NCI-H510A treated with DMSO at 0.1 percent for 48 hours (cell line): ENCODE data around the gene MBD4.
"Not testable (repeated sequence)": the region's sequence is repeated elsewhere in the genome, so short reads cannot be mapped to it uniquely, and the experiment has no call there.

Experiments
- DNase-seq: peaks from one replicate; lab custom pipeline; 2025; lab: John Stamatoyannopoulos, UW

The MBD4 gene

DNA sequence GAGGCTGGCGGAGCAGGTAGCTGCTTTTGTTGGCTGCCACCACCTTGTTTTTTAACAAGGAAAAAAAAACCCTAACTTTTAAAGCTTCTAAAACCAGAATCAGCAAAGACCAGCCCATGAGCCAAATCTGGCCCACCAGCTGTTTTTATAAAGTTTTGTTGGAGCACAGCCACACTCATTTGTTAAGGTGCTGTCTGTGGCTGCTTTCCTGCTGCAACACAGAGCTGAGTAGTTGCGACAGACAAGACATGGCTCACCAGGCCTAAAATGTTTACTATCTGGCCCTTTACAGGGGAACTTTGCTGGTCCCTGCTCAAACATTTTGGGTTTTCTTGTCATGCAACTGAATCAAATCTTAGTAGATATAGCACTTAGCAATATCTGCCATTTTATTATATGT lies 30.2 kb downstream of the MBD4 start:
- DNase-seq = no peak

DNA sequence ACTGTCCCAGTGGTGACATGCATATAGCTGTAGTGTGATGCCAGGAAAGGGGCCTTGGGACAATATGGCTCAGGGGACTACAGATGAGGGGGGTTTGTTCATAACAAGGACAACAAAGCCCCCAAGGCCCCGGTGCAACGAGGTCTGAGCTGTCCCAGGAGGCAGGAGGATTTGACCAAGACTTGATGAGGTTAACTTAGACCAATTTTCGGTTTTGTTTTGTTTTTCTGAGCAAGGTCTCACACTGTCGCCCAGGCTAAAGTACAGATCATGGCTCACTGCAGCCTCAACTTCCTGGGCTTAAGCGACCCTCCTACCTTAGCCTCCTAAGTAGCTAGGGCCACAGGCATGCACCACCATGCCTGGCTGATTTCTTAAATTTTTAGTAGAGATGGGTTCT lies 35.1 kb downstream of the MBD4 start:
- DNase-seq = no peak

DNA sequence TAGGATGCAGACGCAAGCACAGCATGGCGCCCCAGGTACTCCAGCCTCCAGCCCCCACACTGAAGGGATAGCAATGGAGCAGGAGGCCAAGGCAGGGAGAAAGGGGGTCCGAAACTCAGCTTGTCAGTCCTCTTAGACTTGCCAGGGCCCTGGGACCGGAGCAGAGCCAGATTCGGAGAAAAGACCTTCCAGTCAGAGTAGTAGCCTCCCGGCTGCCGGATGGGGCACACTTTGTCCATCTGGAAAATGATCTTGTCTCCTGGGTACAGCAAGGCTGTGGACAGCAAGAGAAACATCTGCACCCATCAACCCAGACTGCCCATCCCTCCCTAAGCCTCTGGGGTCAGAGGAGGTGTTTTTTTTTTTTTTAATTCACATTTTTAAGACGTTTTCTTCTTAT lies 35.6 kb downstream of the MBD4 start:
- DNase-seq = no peak

DNA sequence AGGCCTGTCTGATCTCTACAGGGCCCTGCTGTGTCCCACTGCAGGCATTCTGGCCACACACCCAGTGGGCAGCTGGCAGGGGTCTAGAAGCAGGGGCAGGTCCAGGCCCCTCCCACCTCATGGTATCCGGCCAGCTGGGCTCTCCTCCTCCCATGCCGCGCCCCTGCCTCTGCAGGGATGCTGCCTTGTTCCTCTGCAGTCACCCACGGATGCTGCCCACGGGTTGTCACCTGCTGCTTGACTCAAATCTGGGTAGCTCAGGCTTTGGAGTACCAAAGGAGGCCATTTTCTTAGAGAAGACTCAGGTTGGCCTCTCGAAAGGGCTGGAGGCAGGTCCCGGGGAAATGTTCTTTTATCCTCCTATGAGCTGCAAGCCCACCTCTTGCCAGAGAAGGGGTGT lies 36.3 kb downstream of the MBD4 start:
- no peak for DNase-seq

DNA sequence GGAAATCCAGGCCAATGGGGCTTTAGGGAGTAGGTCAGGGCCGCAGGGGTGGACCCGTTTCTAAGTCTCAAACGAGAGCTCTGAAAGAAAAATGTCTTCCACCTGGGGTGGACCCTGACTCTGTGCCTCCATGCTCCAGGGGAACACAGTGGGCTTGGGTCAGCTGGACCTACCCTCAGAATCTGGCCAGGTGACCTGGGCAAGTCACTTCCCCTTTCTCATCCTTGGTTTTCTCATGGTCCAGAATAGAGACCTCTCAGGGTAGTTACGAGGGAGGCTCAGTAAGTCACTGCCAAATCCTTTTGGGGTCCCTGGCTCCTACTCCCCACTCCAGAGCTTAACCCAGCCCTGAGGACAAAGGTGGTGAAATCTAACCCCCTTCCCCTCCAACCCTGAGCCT lies 37.1 kb downstream of the MBD4 start:
- no peak for DNase-seq

DNA sequence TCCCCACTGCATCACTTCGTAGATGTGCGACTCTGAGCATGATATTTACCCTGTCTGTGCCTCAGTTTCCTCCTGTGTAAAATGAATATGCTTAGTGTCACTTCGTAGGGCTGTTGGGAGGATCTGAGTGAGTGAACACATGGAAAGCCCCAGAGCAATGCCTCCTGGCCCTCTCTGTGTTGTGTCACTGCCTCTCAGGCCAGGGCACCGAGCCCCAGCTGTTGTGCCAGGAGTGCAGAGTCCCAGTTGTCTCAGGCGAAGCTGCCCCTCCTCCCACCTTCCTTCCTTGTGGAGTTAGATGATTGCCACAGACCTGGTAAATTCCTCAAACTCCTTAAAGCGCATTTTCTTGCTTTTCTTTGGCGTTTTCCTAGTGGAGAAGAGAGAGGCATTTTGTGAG lies 37.5 kb downstream of the MBD4 start:
- DNase-seq = no peak

DNA sequence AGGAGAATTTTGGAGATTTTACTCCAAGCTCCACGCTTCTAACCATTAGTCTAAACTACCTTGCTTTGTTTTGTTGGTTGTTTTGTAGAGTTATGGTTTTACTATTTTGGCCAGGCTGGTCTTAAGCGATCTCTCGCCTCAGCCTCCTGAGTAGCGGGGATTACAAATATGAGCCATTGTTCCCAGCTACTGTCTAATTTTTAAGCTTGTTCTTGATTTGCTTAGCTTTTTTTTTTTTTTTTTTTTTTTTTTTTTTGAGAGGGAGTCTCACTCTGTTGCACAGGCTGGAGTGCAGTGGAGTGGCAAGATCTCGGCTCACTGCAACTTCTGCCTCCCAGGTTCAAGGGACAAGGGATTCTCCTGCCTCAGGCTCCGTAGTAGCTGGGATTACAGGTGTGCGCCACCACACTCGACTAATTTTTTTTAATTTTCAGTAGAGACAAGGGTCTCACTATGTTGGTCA lies 39.8 kb downstream of the MBD4 start:
- no peak for DNase-seq

DNA sequence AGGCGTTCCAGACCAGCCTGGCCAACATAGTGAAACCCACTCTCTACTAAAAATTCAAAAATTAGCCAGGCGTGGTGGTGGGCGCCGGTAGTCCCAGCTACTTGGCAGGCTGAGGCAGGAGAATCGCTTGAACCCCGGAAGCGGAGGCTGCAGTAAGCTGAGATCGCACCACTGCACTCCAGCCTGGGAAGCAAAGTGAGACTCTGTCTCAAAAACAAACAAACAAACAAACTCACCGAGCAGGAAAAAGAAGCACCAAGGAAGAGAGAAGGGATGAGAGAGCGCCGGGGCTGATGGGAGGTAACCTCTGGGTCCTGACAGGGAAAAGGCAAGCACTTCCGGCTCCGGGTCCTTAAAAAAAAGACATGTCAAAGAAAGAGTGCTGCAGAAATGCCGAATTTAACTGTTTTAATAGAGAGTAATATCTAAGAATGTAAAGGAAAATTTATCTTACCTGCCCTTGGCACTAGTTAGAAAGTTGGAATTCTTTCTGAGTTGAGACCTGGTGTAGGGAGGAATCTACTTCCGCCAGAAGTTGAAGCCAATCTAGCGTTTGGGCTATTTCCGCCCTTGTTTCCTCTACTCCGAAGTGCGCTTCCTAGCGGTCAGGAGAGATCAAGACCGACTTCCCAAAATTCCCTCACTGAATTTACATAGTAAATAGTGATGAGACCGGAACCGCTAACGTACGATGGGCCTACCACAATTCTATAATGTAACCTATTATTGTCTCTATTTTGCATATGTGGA lies 40.4 kb downstream of the MBD4 start:
- peak; percentile 92 for DNase-seq

DNA sequence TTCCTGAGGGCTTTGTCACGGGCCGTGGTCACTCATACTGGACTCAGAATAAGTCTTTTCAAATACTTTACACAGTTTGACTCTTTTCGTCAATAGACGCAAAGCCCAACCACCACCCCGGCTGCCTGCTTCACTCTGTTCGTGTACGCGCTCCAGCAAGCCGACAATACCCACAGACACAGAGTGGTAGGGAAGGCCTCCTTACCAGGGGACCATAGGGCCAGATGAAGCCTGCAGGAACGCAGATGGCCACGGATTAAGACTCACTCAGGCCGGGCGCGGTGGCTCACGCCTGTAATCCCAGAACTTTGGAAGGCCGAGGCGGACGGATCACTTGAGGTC lies 41.0 kb downstream of the MBD4 start:
- DNase-seq = no peak

DNA sequence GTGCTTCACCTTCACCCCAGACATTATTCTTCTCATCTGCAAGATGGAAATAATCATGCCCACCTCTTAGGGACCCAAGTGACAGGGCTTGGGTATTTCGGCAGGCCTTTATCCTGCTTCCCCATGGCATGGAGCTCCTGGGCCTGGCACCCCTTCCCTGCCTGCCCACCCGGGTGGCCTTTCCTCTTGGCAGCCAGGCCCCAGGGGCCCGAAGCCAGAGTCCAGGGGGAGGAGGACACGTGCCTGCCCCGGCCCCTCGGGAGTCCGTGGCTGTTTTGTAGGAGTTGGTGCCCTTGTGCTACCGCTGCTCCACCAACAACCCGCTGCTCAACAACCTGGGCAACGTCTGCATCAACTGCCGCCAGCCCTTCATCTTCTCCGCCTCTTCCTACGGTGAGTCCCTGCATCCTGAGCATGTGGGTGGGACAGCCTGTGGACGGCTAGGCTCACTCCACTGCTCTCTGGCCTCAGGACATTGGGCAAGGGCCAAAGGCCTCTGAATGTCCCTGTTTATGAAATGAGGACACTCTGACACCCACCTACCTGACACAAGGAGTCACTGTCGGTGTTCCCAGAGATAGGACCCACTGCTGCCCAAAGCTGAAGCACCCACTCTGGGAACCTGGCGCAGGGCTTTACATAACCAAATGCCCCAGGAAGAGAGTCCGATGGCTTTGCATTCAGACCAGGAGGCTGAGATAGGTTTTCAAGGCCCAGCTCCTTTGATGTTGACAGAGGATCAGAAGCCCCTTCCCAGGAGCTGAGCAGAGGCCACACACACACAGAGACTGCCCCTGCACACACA lies 45.8 kb downstream of the MBD4 start:
- not testable (repeated sequence) for DNase-seq

DNA sequence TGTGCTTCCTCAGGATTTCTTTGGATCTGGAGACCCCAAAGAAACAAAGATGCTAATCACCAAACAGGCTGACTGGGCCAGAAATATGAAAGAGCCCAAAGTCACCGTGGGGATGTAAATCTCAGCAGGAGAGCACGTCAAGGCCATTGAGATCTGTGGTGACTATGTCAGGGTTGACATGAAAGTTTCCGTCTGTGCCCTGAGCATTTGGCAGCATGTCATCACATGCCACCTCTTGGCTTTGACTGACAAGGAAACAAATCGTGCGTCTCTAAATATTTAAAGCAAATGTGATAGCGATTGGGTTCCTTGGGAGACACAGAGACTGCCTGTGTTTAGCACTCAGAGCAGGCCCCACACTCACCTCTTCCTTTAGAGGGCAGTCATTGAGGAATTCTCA lies 46.5 kb downstream of the MBD4 start:
- DNase-seq = no peak

DNA sequence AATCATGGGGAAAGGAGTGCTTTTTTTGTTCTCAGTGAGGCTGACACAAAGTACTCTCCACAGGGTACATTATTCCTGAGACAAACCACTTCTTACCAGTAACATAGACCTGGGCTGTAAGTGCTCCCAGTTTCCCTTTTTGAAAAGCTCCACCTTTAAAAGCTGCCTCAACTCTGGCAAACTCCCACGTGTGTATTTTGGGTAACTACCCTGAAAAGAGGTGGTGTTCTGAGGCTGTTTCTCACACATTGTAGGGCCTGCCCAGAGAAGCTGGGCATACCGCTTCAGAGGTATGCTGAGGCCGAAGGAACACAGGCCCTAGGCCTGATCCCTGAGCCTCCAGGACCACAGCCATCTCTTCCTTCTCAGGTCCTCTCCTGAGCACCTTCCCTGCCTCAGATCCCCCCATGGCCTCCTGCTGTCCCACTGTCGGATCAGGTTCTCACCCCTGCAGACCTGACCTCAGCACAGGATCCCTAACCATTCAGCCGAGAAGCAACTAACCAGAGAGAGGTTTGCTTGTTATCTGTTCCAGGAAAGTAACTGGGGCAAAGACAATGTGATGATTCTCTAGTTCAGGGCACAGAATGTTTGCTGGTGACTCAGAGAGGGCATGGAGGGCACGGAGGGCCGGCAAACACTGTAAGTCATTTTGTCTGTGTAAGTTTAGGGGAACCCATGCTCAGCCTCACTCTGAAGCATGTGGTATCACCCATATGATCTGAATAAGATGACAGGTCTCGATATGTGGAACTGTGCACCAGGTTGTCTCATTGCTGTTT lies 47.5 kb downstream of the MBD4 start:
- not testable (repeated sequence) for DNase-seq

DNA sequence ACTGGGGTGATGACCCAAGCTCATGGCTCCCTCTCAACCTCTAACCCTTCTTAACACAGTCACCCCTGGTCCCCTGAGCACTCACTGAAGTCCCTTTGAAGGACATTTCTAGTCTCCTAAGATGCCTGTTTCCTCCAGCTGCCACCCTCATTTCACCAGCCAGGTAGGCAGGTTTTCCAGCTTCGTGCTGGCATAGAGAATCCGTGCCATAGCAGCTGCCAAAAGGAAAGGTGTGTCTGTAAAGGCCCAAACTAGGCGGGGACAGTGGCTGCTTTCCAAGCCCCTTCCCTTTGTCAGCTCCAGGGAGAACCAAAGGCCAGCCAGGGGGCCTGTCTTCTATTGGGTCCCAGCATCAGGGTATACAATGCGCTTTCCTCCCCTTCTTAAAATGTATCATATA lies 48.2 kb downstream of the MBD4 start:
- DNase-seq = not testable (repeated sequence)

DNA sequence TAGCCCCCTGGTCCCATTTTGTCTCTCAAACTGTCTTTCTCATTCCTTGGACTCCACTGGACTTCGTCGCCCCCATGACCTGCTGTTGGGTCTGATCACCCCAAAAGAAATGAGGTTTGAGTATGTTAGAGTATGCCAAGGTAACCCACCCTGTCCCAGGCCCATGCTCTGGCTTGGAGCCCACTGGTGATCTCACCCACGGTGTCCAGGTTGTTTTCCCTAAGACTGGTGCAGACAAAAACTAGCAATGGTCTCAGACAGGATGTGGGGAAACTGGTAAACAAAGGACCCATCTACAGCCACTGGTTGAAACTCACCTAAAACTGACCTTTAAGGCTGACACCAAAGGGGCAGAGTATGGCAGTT lies 50.2 kb downstream of the MBD4 start:
- no peak for DNase-seq

DNA sequence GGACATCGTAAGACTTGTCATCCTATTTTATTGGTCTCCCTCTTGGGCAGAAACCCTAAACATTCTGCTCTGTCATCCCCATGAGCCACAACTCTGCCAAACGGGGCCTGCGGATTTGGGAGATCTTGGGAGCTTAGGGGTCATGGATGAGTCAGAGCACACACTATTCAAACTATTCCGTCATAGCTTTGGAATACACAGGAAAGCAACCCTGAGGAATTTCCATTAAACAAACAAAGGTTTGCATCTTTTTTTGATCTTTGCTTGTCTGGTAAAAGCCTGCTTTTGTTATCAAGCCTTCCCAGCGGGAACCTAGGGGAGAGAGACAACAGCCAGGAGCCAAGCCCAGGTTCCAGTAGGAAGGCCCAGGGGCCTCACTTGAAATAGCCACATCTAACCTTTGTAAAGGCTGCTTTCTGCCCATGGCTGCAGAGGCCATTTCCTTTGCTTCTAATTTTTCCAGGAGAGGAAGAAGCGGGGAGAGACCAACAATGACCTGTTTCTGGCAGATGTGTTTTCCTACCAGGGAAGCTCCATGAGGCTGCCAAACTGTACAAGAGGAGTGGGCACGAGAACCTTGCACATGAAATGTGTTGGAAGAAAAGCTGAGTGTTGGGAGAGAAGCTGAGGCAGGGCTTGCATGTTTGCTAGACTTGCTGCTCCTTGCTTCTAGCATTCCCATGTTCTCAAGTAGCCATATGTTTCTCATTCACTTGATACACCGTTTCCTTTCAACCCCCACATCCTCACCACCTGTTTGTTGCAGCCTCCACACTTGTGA lies 50.8 kb downstream of the MBD4 start:
- DNase-seq = not testable (repeated sequence)

DNA sequence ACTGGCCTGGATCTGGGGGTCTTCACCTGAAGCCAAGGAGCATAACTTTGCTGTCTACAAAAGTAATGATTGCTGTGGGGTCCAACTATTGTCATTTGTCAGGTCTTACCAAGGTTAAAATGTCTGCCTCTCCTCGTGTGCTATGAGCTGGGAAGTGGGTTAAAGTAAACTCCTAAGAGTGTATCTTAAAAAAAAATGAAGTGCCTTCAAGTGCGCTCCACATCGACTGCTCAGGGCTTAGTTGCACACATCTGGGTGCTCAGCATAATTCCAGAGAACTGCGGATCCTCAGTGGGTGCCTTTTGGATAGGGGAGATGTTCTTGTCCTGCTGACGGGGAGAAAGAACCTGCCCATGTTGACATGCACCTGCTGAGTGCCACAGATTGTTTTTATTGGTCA lies 52.3 kb downstream of the MBD4 start:
- no peak for DNase-seq

DNA sequence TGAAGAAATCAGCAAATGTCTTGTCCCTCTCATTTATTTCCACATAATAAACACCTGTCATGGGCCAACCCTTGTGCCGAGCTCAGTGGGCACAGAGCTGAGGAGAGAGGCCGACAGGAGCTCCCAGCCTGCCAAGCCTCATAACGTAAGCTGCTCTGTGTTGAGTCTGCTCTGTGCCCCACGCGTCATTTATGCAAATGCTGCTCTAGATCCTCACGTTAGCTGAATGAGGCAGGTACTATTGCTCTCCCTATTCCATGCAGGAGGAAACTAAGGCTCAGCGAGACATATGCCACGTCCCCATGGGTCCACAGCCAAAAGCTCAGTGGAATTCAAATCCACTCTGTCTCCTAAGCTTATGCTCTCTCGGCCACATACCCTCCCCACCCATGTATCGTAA lies 52.8 kb downstream of the MBD4 start:
- no peak for DNase-seq

DNA sequence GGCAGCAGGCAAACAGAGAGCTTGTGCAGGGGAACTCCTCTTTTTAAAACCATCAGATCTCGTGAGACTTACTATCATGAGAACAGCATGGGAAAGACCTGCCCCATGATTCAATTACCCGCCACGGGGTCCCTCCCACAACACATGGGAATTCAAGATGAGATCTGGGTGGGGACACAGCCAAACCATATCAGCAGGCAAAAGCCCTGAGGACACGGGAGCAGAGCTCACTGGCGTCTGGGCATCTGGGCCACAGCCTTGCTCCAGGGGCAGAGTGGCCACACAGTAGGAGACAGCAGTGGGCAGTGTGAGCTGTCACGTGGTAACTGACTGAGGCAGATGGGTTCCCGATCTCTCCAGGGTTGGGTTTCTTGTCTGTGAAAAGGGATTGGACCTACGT lies 54.2 kb downstream of the MBD4 start:
- not testable (repeated sequence) for DNase-seq

DNA sequence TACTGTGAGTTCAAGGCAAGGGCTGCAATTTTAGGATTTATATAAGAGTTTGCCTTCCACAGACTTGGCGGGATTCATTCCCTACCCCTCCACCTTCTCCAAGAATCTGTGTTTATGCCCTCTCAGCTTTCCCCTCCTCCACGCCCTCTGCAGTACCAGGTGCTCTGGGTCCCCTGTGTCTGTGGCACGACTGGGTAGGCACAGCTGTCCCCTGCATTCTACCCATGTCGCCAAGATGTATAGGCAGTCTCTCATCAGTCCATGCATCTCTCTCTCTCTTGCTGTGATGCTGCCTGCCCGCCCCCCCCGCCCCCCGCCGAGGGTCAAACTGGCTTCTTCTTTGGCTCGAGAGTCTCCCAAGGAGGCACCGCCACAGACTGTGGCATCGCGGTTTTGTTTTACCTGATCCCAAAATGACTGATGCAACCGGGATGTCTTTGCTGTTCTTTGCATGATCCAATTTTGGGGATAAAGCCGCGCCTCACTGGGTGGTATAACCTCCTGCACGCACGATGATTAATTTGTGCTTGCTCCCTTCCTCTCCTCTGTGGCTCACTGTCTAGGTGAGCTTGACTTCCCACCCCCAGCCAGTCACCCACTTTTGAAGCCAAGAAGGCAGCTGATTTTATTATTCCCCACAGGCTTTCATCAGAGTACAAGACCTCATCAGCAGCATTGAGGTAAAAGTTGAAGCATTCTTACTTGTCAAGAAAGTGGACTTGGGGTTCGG lies 55.0 kb downstream of the MBD4 start:
- no peak for DNase-seq

DNA sequence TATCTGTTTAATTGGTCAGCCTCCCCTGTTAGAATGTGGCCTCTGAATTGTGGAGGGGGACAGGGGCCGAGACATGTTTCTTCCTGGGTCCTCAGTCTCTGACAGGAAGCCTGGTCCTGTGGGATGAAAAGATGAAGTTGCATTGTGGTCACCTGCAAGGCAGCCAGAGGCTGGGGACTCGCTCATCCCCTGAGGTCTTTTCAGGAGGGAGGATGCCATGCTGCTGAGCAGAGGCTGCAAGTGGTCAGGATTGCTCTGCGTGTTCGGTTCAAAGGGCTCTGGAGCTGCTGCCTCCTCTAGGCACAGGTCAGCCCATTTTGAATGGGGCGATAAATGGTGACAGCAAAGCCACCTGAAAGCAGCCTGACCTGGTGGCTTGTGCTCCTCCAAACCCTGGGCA lies 55.6 kb downstream of the MBD4 start:
- not testable (repeated sequence) for DNase-seq

DNA sequence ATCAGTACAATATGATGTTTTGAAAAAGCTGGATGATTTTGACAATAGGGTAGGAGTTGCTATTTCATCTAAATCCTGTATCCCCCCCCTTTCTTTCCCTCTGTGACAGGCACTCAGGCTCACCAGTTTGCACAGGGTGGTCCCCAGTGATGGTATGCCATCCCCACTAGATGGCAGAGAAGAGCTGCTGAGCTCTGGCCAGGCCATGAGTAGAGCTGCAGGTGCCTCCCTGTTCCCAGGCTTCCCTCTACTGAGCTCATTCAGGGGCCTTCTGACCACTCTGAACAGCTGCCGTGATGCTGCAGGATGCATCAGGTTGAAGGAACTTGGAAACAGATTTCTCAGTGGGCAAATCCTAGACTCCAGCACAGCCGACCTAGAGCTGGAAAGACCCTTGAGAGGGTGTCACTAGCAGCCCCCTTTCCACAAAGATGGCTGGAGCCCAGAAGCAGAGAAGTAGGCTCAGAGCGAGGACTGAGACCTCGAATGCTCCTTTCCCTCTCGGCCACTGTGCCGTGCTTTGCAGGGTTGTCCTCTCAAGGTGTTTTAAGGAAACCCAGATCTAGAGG lies 56.4 kb downstream of the MBD4 start:
- DNase-seq = peak; percentile 43
